GM23338 (cell line): ENCODE results near the gene MRPL27. TPM values are rescaled to one million over a fixed set of nuclear protein-coding genes. Genes with fewer than 3 reads are reported as not detected.

Source experiments
- ATAC-seq: fragments of 200-7000 bp; cut with Tn5 transposase; 3 replicates; pipeline ENCODE4 v1.9.1; 2020
- DNase-seq: peaks from one replicate; pipeline ENCODE4 v3.0.0-alpha.2; 2015; ENCODE audit warnings: low spot score
- H2AFZ ChIP-seq: fragments of 200-600 bp; sonication (generic); 2 replicates; pipeline ENCODE4 v1.8.0; 2016; ENCODE audit warnings: antibody characterized with exemption, mild to moderate bottlenecking, moderate library complexity
- H3F3A ChIP-seq: fragments of 200-600 bp; sonication (generic); replicated peaks from 2 replicates; pipeline ENCODE4 v1.8.0; 2017; ENCODE audit warnings: antibody characterized with exemption, mixed run types, low read depth
- H3K27ac ChIP-seq: fragments of 200-600 bp; sonication (generic); 2 replicates; pipeline ENCODE4 v1.6.1; 2016; ENCODE audit warnings: low read depth
- H3K27me3 ChIP-seq: fragments of 200-600 bp; sonication (generic); 2 replicates; pipeline ENCODE4 v1.8.0; 2016; ENCODE audit warnings: mild to moderate bottlenecking, mixed run types, moderate library complexity; ENCODE audit not compliant: insufficient read depth
- H3K36me3 ChIP-seq: fragments of 200-600 bp; sonication (generic); 2 replicates; pipeline ENCODE4 v1.8.0; 2016; ENCODE audit warnings: mild to moderate bottlenecking; ENCODE audit not compliant: insufficient read depth
- H3K4me1 ChIP-seq: fragments of 200-600 bp; sonication (generic); 2 replicates; pipeline ENCODE4 v1.8.0; 2016; ENCODE audit warnings: mild to moderate bottlenecking, moderate library complexity; ENCODE audit not compliant: insufficient read depth
- H3K4me2 ChIP-seq: fragments of 200-600 bp; sonication (generic); 2 replicates; pipeline ENCODE4 v1.7.1; 2017; ENCODE audit warnings: mixed run types
- H3K4me3 ChIP-seq: fragments of 200-600 bp; sonication (generic); 2 replicates; pipeline ENCODE4 v1.6.1; 2016; ENCODE audit warnings: mixed run types
- H3K79me2 ChIP-seq: fragments of 200-600 bp; sonication (generic); replicated peaks from 2 replicates; pipeline ENCODE4 v1.8.0; 2017; ENCODE audit warnings: mild to moderate bottlenecking; ENCODE audit not compliant: insufficient read depth
- H3K9me2 ChIP-seq: fragments of 200-600 bp; sonication (generic); 2 replicates; pipeline ENCODE4 v1.8.0; 2017; ENCODE audit not compliant: insufficient read depth
- H4K20me1 ChIP-seq: fragments of 200-600 bp; sonication (generic); replicated peaks from 2 replicates; pipeline ENCODE4 v1.8.0; 2017; ENCODE audit warnings: mild to moderate bottlenecking; ENCODE audit not compliant: insufficient read depth
- H3K27ac Mint-ChIP-seq: 2 replicates; pipeline ENCODE4 v1.8.0; 2020; ENCODE audit warnings: inconsistent platforms, mild to moderate bottlenecking, moderate library complexity, mixed read lengths
- H3K27me3 Mint-ChIP-seq: 3 replicates; pipeline ENCODE4 v1.8.0; 2022; ENCODE audit warnings: low read depth, mild to moderate bottlenecking, moderate library complexity, mixed read lengths, inconsistent platforms; ENCODE audit not compliant: insufficient read depth, poor library complexity
- H3K36me3 Mint-ChIP-seq: 3 replicates; pipeline ENCODE4 v1.8.0; 2021; ENCODE audit warnings: low read depth, mild to moderate bottlenecking, inconsistent platforms, moderate library complexity, mixed read lengths
- H3K4me1 Mint-ChIP-seq: 3 replicates; pipeline ENCODE4 v1.8.0; 2020; ENCODE audit warnings: mild to moderate bottlenecking, inconsistent platforms, mixed read lengths
- H3K4me3 Mint-ChIP-seq: 3 replicates; pipeline ENCODE4 v1.8.0; 2021; ENCODE audit warnings: moderate library complexity, mild to moderate bottlenecking, inconsistent platforms, mixed read lengths
- H3K9me3 Mint-ChIP-seq: 3 replicates; pipeline ENCODE4 v1.8.0; 2020; ENCODE audit warnings: moderate library complexity, mild to moderate bottlenecking, inconsistent platforms, mixed read lengths
- CTCF ChIP-seq, 2 experiments: fragments of 200-600 bp in 1 of 2; sonication (generic) in 1 of 2; conservative IDR thresholded peaks; 2 replicates each; pipeline versions ENCODE4 v1.5.1 to v1.6.1; 2016 to 2017; ENCODE audit warnings: antibody characterized with exemption in 2 of 2, low read depth in 2 of 2, mild to moderate bottlenecking in 2 of 2, moderate library complexity in 1 of 2
- EZH2 ChIP-seq: fragments of 200-600 bp; sonication (generic); IDR thresholded peaks from one replicate; pipeline ENCODE4 v1.8.0; 2017; ENCODE audit warnings: antibody characterized with exemption, mild to moderate bottlenecking, low read depth; ENCODE audit not compliant: unreplicated experiment
- EZH2phosphoT487 ChIP-seq: fragments of 200-600 bp; sonication (generic); IDR thresholded peaks from one replicate; pipeline ENCODE4 v1.8.1; 2018; ENCODE audit warnings: antibody characterized with exemption; ENCODE audit not compliant: unreplicated experiment
- JUNB ChIP-seq: IDR thresholded peaks from one replicate; pipeline ENCODE4 v1.6.1; 2016; ENCODE audit warnings: antibody characterized with exemption; ENCODE audit not compliant: unreplicated experiment
- REST ChIP-seq: IDR thresholded peaks from one replicate; pipeline ENCODE4 v1.6.1; 2018; ENCODE audit warnings: antibody characterized with exemption; ENCODE audit not compliant: unreplicated experiment
- STAT1 ChIP-seq: IDR thresholded peaks from one replicate; pipeline ENCODE4 v1.6.1; 2016; ENCODE audit warnings: antibody characterized with exemption; ENCODE audit not compliant: unreplicated experiment
- ZNF462 ChIP-seq: fragments of 250-450 bp; sonication (Bioruptor Pico); IDR thresholded peaks from 2 replicates; pipeline ENCODE4 v1.5.0; 2020; ENCODE audit warnings: mild to moderate bottlenecking, moderate library complexity
- polyA plus RNA-seq: library from polyadenylated mRNA; unstranded; fragments of >200 nt; fragmentation: Nextera tagmentation; extraction: Ambion mirVana; gene quantifications from 2 replicates; pipeline ENCODE4 v1.2.1, GENCODE V29; 2016
- total RNA-seq: library from RNA; depleted of rRNA; stranded (reverse); fragments of >200 nt; shearing (Covaris generic); gene quantifications from 2 replicates; pipeline ENCODE4 v1.2.3, GENCODE V29; 2014

MRPL27 gene
- total and polyA plus RNA-seq, 2 experiments from 2014 or later: 74.3 to 227 TPM

- TF ChIP-seq ZNF462 (CRISPR knock-in tag): no peak
- no peak for TF ChIP-seq CTCF (conservative IDR thresholded peaks at IDR 0.05; ENCODE audit: low read depth in 2 of 2)
- TF ChIP-seq EZH2phosphoT487: no peak
Measured at GRCh38 chr17:50360486-50361115, 12.4 kb downstream of the MRPL27 start (continued).

- TF ChIP-seq REST: no peak
- no peak for TF ChIP-seq JUNB
- no peak for TF ChIP-seq STAT1
- no peak for TF ChIP-seq EZH2
- Histone ChIP-seq H3K27ac (no peak overlapping the region), H3K4me1 (peaks cover 15% of the 10 kb centered on the region), H2AFZ (no peak overlapping the region), H3F3A (no peaks in the 10 kb centered on the region), H3K9me2 (no peaks in the 10 kb centered on the region), H3K27me3 (no peaks in the 10 kb centered on the region), H3K79me2 (no peaks in the 10 kb centered on the region), H3K4me3 (no peak overlapping the region), H4K20me1 (no peaks in the 10 kb centered on the region; the same call in 1 of the 2 replicates), H3K36me3 (no peaks in the 10 kb centered on the region), H3K4me2 (no peak overlapping the region)
- Mint-ChIP-seq H3K9me3 (no peaks in the 10 kb centered on the region; the same call in 2 of the 3 replicates), H3K4me1 (peaks cover 28% of the 10 kb centered on the region), H3K36me3 (peaks cover 39% of the 10 kb centered on the region), H3K27me3 (peaks cover 12% of the 10 kb centered on the region), H3K4me3 (no peak overlapping the region), H3K27ac (no peak overlapping the region)
- DNase-seq: no peak
- ATAC-seq: no peak
Measured at GRCh38 chr17:50359998-50360461, 13.0 kb downstream of the MRPL27 start.
